GM21825 (cell line): Measurements from ENCODE around the gene LIMS2.

ENCODE experiments used
- ATAC-seq: cut with Tn5 transposase; IDR thresholded peaks from one replicate; pipeline ENCODE4 v1.9.1; 2021; ENCODE audit warnings: mild to moderate bottlenecking, moderate library complexity; ENCODE audit not compliant: unreplicated experiment

The LIMS2 gene

GRCh38 chr2:127674241-127675209 is 805 bp downstream of the LIMS2 start:
- ATAC-seq = no peak

- ATAC-seq = no peak
Measured at GRCh38 chr2:127673291-127674069, 1.9 kb downstream of the LIMS2 start.

GRCh38 chr2:127672341-127673224 is 2.7 kb downstream of the LIMS2 start:
- ATAC-seq = no peak

DNA sequence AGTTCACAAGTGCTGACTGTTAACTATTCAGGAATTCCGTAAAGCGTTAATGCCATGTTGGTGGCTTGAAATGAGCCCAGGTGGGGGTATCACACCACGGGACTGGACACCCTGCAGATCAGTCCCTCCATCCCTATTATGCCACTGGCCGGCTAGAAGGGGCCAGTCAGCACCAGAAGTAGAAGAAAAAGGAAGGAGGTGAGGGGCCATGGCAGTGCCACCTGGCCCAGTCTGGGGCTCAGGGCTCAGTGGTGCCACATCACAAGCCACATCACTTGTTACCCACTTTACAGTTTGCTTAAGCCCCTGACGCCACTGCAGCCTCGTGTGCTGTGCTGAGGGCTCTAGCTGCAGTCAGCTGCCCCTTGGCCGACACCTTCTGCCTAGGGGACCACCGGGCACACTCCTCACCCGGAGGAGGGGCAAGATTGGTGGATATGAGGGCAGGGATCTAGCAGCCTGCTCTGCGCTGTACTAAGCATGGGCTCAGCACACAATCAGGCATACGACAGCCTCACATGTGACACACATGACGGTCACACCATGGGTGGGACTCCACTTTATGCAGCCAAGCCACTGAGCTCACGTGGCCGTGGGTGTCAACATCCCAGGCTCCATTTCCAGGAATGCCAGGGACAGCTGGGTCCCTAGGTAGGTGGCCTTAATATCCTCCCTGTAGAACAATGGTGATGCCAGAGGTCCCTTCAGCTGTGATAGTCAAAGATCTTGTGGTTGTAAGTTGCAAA is 3.6 kb downstream of the LIMS2 start:
- no peak for ATAC-seq

- no peak for ATAC-seq
Measured at GRCh38 chr2:127670957-127671290, 4.4 kb downstream of the LIMS2 start.

- ATAC-seq = no peak
Measured at GRCh38 chr2:127670055-127670956, 5.0 kb downstream of the LIMS2 start.

DNA sequence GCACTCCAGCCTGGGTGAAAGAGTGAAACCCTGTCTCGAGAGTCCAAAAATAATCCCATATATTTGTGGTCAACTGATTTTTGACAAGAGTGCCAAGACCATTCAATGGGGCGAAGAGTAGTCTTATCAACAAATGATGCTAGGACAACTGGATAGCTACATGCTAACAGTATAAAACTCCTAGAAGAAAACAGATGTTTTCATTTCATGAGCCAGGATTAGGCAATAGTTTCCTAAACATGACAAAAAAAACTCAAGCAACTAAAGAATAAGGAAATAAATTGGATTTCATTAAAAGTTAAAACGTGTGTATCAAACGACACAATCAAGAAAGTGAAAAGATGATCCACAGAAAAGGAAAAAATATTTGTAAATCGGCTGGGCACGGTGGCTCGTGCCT is 6.3 kb downstream of the LIMS2 start:
- no peak for ATAC-seq

DNA sequence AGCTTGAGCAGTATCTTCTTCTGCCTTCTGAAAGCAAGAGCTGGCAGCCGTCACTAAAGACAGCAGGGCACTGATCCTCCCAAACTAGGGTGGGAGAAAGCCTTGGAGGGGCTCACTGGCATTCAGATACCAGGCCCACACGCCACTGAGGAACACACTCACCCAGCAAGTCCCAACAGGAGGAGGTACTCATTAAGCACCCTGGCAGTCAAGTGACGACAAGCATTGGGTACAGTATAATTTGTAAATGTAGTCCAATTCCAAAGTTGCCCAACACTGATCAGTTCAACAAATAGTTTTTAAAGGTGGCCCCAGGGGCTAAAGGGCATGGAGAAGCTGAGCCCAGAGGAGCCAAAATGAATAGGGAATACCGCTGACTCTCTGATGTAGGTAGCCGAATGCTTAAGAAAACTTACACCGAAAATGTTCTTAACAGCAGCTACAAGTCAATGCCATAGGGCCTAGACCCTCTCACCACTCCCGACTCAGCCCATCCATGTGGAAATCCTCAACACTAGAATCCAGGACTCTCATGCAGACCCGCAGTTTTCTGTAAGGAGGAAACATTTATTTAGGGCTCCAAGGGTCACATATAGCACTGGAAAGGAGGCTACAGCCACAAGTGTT is 9.9 kb downstream of the LIMS2 start:
- no peak for ATAC-seq

DNA sequence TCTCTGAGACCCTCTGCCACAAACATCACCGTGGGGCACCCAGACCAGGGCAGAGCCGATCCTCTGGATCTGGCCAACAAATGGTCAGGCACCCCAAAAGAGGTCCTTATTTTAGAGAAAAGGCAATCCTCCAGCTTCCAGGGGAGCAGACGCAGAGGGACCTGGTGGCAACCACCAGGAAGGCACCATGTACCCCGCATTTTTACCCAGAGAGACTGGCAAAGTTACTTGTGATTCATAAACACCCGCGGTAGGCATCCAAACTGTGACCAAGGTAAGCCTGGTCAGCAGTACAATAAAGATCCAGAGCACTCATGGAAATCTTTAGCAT is 10.5 kb downstream of the LIMS2 start:
- ATAC-seq = no peak

DNA sequence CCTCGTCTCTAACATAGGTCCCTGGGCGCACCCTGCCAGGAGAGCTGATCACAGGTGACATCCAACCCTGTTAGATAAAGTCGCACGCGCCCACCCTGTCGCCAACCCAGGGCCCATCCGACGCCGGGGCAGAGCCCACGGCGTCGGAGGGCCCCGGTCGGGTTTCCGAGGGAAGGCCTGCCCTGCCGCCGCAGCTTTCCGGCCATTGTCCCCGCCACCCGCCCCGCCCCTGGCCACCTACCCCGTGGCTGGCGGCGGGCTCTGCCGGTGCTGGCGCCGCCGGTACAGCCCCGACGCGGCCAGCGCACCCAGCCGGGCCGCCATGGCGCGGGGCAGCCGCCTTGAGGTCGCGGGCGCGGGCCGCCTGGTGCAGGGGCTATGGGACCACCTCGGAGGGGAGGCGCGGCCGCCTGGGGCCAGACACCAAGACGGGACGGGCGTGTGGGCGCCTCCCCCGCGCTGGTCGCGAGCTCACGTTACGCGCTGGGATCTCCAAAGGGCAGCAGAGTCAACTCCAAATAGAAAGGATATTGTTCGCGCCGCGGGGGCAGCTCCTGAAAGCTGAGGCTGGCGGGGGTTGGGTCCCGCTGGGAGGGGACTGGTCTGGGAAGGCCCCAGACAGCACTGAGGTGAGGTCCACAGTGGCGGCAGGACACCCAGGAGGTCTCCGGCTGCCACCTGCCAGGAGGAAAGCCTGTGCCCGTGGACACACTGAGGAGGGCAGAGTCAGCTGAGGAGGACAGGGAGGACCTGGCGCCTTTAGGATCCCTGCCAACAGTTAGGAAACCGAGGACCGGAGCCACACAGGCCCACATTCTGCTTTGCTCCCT is 11.1 kb downstream of the LIMS2 start:
- no peak for ATAC-seq

DNA sequence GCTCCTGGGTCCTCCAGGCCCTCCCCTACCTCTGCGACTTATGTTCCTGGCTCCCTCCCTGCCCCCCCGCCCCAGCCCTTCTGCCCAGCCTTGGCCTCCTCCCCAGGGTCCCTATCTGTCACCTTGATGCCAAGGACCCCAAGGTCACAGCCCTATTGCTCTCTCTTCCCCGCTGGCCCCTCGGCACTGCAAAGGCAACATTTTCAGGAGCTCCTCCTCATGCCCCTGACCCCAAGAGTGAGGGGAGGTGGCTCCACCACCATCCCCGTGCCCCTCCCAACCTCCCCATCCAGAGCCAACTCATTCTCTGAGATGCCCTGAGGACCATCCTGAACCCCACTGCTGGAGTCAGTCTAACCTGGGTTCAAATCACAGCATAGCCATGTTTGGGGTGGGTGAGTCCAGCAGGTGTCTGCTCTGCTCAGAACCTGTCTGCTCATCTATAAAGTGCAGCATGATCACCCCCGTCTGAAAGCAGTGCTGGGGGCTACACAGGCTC is 11.7 kb downstream of the LIMS2 start:
- no peak for ATAC-seq

DNA sequence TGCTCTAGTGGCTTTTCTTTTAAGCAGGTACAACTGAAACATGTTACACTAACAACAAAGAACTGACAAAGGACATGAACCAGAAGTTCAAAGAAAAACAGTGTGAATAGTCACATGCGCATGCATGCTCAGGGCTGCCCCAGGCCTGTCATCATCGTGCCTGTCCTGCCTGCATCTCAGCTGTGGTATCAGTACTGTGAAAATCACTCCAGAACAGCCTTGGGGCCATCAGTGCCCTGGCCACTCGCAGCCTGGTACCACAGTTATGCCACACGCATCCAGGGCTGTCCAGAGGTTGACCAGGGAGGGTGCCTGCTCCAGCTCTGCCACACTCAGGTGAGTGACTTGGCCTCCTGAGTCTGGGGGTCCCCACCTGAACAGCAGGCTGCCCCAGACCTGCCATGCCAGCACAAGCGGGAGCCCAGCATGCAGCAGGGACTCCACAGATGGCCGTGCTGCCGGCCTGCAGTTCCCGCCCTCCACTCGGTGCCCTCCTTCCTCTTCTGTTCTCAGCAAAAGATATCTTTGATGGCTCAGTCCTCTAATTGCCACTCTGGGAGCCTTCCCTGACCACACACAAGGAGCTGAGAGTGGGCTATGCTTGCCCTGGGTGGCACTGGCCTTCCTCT is 12.3 kb downstream of the LIMS2 start:
- no peak for ATAC-seq

GRCh38 chr2:127661949-127662510 is 13.3 kb downstream of the LIMS2 start:
- no peak for ATAC-seq

DNA sequence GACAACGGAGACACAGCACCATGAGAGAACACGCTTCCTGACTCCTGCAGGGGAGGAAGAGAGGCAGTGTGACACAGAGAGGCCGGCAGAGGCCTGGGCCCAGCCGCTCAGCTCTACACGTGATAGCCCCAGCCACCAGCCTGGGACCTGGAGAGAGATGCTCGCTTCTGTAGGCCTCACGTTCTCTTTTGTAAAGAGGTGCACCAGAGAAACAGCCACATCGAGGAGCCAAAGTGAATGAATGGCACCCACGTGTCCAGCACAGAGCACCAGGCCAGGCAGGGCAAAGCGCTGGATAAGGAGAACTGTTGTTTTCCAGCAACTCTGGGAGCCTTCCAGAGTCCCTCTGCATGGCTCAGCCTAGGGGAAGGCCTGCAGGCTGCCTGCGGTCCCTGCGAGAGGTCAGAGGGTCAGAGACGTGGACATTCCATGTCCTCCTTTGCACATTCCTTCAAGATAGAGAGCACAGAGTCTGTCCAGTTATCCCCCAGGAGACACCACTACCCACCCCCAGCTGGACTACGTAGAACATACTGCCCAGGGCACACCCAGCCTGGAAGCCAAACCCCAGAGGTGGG is 14.2 kb downstream of the LIMS2 start:
- no peak for ATAC-seq

DNA sequence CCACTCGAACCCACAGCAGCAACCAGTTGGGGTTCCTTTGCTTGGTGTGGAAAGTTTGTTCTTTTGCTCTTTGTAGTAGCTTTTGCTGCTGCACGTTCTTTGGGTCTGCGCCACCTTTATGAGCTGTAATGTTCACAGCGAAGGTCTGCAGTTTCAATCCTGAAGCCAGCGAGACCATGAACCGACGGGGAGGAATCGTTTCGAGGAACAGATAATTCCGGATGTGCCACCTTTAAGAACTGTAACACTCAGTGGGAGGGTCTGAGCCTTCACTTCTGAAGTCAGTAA is 15.1 kb downstream of the LIMS2 start:
- ATAC-seq = no peak

GRCh38 chr2:127659408-127660290 is 15.7 kb downstream of the LIMS2 start:
- no peak for ATAC-seq
